GM21390 (cell line): ENCODE results near the gene CCNY.

Experiments used
- ATAC-seq: cut with Tn5 transposase; IDR thresholded peaks from one replicate; pipeline ENCODE4 v1.9.1; 2021; ENCODE audit not compliant: unreplicated experiment

The CCNY gene

DNA sequence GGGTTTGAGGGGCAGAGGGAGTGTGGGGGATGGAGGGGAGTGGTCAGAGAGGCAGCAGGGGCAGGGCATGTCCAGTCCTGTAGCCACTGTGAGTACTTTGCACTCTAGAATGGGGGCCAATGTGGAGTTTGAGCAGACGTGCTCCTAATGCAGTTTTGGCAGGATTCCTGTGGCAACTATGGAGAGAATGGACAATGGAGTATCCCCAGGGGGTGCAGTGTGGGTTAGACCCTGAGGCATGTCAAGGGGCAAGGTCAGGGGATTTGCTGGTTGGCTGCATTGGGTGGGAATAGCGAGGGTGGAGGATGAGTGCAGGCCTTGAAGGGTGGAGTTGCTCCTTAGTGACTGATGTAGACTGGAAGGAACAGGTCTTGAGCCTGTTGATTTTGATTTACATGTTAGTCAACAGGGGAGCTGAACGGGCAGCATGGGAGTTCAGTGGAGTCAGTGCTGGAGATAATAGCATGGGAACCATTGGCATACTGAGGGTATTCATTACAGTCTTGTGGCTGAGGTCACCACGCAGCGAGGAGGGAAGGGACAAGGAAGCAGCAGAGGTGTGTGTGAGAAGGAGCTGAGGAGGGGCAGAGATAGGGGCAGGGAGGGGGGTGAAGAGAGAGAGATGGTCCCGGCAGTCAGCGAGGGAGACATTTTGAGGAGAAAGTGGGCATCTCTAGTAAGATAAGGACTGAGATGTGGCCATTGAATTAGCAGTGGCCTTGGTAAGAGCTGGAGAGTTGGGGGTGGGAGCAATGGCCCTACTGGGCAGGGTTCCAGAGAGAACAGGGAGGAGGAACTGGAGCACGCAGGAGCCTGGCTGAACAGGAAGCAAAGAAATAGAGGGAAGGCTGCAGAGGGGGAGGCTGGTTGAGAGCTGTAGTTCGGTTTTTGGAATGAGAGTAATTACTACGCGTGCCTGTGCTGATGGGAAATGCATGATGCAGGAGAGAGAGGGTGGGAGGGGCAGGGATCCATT, 112.7 kb downstream of the CCNY start:
- ATAC-seq, result no peak

DNA sequence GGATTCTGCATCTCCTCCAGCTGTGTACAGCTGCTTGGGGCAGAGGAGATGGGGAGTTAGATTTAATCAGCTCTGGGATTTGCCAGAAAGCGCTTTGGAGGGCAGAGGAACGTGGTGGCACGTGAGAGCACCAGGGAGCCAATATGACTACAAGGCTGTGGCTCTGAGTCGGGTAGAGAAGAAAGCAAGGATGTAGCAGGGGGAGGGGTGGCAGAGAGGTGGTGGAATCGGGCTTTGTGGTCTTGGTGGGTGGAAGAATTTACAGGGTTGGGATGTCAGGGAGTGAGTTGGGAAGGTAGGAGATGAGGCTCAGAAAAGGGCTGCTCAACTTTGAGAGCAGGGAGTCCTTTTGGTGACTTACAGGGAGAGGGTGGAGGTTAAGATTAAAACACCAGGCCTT, 113.6 kb downstream of the CCNY start:
- ATAC-seq, result no peak

DNA sequence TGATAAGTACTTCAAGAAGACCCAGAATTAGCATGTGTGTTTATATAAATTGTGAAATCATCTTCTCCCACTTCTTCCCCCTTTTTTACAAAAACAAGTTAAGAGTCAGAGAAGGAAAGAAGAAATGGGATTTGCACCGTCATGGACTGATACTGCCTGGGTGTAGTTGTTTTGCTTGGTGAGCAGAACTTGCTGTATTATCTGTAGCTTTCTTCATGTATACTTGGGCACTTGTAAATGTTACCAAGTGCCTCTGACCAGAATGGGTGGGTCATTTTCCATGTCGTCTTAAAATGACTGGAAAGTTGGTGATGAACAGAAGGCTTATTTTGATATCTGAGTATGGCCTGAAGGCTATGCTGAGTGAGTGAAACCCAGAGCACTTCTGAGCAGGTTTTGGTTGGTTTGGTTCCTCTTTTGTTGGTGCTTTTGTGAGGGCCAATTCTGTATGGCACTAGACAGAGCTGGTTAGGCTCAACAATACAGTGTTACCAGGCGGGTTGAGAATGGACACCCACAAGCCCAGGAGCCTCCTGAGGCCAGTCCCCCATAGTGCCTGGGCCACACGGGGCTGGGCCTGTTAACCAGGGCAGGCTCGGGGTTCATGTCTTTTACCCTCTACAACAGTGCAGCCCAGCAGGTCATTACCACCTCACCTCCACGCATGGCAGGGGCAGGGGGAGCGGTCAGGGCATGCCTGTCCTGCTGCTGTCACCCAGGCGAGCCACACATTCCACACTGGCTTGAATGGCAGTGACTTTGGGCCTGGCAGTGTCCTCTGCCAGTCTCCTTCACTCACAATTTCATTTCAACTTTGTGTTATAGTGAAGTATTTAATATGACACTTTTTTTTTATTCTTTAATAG, 115.1 kb downstream of the CCNY start:
- ATAC-seq, result peak; percentile 98

DNA sequence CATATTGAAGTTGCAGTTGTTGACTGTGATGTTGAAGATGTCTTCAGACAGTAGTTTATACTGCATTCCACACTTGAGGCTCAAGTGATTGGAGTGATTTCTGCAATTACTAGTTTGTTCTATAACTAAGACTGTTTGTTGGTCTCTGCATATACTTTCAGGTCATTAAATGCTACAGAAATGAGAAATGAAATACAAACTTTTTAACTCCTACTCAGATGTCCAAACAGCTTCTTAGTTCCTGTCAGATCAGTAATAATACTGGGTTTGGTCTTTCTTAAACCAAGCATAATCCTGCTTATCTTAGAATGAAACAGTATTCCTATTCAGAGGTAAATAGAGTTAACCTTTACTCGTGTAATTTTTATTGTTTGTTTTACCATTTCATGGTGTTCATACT, 115.9 kb downstream of the CCNY start:
- peak; percentile 23 for ATAC-seq

DNA sequence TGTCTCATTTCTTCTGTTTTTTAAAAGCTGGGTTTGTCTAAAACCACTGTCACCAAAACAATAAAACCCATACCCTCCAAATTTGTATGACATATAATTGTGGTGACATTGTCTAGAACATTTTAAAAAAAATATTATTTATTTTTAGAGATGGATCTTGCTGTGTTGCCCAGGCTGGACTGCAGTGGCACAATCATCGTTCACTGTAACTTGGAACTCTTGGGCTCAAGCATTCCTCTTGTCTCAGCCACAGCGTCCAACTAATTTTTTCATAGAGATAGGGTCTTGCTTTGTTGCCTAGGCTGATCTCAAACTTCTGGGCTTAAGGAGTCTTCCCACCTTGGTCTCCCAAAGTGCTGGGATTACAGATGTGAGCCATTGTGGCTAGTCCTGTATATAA, 116.5 kb downstream of the CCNY start:
- ATAC-seq, result no peak

DNA sequence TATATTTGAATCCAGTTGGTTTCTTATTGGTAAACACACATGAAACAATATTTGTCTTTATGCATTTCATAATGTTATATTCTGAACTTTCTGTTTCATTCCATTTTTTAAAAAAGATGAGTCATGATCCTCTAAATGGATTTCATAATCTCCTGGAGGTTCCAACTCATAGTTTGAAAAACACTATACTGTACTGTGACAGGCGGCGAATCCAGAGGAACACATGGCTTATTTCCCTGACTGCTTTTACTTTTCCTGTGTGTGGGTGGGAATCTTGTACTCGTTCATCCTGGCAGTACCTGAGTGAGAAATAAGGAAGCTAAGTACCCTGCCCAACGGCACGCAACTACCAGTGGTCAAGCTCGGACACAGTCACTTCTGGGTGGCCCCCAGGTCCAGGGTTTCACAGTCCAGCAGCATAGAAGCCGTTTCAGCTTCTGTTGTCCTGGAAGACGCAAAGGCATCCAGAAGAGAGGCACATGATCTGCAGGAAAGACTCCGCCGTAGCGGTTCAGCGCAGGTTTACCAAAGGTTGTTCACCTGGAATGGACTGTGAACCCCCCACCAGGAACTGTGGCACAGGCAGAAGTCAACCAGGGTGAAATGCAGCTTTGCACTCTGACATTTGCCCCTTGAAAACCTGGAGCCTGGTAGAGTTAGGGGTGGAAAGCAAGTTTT, 117.7 kb downstream of the CCNY start:
- ATAC-seq, result no peak

DNA sequence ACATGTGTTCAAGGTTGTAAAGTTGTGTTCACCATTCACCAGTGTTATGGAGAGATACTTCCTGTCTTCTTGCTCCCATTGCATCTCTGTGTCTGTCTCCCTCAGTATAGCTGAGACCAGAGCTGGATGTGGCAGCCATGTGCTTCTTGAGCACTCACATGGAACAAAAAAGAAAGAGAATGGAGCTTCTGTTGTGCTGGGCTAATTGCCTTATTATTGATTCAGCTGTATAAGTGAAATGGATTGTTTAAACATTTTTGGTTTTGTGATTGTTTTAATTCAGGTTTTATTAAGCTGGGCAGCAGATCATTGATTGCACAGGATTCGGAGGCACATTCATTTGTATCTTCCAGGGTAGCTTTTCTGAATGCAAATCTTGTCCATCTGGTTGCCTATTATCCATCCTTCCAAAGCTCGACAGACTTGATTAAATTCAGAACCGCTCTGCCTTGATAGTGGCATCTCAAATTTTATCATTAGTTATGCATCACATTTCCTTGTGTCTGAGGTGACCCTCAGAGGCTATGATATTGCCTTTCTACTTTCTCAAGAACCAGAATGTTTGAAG, 119.9 kb downstream of the CCNY start:
- no peak for ATAC-seq

DNA sequence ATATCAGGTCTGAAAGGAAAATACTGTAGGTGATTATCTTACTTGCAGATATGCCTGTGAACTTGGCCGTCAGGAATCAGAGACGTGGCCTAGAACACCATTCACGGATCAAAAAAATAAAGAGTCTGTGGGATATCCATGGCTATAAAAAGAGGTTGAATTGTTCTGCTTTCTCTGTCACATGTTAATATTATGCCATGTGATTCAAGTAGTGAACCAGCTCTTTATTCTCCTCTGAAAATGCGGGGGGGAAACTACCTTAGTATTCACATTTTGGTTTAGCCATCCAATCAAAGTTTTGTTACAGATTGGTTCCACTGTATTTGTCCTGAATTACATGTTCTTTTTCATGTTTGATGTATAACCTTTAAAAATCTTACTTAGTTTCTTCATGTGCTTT, 120.5 kb downstream of the CCNY start:
- ATAC-seq, result no peak

DNA sequence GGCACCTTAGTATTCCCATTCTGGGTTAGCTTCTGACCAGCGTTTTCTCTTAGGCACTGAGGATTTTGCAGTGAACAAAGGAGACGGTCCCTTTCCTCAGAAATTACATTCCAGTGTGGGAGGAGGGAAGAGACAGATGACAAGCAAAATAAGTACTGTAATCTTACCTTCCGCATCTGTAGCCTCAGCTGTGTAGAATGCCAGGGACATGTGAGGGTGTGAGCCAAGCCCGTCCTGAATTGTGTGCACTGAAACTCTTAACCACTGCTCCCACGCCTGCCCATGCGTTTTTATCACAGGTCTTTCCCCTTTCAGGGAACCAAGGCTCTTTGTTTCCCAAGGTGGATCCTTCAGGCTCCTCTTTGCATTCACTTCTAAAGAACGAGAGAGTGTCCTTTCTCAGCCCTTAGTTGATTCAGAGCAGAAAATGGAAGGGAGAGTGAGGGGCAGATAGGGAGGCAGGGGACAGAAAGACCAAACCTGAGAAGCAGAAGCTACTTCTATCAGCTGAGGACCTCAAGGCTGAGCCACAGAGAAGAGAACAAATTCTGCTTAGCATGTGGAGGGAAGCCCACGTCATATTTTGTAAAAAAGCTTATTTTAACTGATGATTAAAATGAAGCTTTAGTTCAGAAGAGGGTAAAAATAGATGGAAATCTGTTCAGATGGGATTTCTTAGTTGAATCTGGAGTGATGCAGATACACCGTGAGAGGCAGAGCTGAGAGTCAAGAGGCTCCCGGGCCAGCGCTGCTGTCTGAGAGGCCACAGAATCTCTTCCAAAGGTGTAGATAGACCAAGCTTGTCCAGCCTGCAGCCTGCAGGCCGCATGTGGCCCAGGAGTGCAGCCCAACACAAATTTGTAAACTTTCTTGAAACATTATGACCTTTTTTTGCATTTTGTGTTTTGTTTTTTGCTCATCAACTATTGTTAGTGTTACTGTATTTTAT, 122.5 kb downstream of the CCNY start:
- no peak for ATAC-seq

DNA sequence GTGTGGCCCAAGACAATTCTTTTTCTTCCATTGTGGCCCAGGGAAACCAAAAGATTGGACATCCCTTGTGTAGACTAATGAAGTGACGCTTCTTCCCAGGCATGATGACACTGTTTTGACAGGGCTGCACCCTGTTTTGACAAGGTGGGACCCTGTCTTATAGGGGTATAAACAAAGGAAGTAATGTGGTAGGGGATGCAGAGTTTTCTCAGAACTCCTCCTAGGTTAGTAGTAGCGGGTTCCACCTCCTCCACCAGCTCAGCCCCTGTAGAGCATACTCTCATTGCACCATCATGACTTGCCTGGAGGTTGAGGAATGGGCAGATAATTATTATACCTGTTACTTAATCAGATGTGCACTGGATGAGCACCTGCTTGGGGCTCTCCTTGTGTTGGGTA, 123.1 kb downstream of the CCNY start:
- no peak for ATAC-seq

DNA sequence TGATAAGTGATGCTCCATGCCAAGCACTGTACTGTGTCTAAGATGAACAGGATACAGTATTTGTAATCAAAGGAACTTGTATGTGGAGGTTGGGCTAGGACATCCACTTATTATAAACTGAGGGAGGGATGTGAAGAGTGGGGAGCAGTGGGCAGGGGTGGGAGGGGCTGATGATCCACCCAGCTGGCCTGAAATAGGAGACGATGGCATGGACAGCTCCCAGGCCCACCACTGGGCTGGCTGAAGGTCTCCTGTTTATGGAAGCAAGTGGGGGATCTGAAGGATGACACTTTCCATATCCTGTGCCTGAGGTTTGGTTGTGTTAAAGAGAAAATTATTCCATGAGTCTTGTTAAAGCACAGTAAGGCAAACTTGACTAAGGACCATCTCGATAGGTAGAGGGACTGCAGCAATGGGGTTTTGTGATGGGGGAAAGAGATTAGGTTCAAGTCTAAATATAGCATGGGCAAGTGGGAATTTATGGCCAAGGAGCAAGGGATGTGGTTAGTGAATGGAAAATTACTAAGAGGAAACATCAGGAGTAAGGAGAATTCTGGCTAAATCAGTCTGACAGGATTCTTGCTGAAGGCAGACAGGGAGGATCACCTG, 124.6 kb downstream of the CCNY start:
- ATAC-seq, result no peak

DNA sequence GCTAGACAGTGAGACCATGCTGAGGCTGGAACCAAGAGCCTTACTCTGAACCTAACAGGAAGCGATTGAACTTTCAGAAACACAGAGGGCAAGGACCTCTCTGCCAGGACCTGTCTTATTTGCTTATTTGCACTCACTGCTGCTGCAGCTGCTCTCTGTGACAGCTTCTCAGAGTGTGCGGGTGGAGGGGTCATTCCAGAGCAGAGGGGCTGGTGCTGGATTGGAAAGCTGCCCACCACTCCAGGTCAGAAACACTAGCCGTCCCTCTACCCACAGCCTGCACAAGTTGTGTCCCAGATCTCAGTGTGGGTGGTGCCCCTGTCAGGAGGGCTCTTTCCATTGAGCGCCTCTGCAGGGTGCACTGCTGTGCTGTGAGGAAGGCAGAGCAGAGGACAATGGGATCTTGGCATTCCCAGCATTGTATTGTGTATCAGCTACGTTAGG, 126.2 kb downstream of the CCNY start:
- peak; percentile 86 for ATAC-seq

DNA sequence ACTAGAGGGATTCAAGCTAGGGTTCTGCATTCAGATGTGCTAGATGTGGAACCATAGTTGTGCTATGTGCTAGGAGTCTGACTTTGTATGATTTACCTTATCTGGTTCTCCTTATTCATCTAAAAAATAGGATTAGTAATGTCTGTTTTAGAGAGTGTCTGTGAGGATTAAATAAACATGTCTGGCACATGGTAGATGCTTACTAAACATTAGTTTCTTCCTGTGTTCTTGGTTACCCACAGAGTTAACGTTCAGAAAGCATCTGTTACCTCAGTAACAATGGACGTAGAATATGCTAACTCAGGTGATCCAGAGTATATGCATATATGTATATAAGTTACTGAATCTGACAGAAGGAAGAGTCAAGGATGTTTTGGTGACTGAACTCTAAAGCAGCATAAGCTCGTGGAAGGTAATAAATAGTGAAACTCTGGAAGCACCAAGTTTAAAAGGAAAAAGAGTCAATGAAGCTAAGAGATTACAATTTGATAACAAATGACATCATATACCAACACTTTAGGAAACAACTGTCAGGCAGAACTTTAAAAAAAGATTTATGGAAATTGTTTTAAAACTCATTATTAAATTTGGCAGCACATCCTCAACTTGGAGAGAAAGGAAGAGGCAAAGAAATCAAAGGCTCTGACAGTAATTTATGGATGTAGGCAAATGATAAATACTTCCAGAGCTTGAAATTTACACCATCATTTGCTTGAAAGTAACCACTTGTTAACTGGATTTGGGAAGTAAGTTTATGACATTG, 127.0 kb downstream of the CCNY start:
- ATAC-seq, result no peak

DNA sequence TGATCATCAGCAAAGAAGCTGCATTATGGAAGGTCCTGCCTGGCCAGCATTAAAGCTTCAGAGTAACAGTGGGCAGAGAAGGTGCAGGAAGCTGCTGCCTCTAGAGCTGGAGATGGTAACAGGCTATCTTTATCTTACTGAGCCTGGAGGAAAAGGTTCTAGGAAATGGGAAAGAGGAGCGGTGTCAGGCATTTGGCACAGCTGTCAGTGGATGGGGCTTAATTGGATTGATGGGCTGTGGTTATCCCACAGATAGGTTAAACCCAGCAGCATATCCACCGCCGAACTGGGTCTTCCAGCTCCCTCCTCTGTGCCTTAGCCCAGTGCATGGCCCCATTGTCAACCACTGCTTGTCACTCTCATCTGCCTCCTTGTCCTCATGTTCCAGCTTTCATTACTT, 127.6 kb downstream of the CCNY start:
- ATAC-seq, result no peak

DNA sequence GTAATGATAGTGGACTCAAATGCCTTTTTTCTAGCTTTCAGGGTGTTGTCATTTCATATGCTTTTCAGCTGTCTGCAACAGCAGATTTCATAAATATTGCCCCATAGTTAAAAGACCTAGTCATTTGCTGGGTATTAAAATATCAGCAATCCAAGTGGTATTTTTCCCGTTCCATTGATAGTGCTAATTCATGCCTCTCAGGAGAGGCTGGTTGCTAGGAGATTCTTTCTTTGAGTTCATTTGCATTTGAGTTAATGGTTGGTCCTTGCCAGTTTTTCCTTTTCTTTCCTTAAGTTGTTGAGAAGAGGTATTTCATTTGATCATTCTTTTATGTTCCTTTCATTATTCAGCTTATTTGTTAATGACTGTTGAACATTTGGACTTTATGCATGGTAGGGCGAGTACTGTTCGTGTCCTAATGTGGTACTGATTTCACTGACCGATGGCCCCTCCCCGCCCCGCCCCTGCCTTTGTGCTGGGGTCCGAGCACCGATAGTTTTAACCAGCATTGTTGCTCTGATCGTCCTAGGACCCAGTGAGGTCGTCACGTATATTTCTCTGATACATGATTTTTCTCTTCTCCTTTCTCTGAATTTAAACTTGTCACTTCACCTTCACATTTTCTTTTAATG, 128.6 kb downstream of the CCNY start:
- no peak for ATAC-seq

DNA sequence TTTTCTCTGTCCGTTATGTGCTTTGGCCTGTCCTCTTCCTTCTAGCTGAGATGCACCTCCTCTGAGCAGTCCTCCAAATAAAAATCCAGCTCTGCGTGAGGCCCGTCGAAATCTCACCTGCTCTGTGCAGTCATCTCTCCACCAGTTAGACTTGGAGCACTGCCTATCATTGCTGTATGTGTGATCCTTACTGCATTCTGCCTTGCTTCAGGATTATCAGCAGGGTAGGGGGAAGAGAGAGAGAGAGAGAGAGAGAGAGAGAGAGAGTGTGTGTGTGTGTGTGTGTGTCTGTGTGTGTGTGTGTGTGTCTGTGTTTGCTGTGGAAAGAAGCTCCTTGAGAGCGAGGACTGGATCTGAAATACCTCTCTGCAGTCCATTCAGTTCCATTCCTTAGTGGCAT, 129.4 kb downstream of the CCNY start:
- no peak for ATAC-seq

DNA sequence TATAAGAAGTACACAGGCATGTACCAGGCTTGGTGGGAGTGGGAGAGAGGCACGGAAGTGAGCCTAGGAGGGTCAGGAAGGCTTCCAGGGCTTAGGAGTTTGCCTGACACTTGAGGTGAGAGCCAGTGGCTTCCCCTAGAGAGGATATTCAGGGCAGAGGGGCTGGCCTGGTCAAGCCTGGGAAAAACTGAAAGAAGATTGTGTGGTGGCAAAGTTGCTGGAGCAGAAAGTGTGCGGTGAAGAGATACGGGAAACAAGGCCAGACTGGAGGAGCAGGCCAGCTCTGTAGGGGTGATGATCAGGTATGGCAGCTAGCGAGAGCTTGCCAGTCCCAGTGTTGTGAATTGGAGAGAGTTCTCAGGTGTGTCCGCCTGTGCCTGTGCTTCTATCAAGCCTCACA, 129.9 kb downstream of the CCNY start:
- ATAC-seq, result no peak

DNA sequence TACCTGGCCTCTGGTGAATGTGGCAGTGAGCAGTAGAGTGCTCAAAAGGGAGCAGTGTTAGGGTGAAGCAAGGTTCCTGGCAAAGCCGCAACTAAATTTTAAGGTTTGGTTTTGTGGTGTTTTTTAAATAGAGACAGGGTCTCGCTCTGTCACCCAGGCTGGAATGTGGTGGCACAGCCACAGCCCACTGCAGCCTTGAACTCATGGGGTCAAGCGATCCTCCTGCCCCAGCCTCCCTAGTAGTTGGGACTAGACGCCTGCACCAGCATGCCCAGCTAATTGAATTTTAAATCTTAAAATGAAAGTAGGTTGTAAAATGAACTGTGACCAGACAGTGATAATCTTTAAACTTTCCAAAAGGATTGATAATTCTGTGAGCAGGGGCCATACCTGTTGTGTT, 130.4 kb downstream of the CCNY start:
- ATAC-seq, result no peak
